GM18511 (cell line): ENCODE measurements around the gene ITGB5.
"Not testable (repeated sequence)": the region's sequence is repeated elsewhere in the genome, so short reads cannot be mapped to it uniquely, and the experiment has no call there.

ENCODE experiments used
- ATAC-seq: cut with Tn5 transposase; IDR thresholded peaks from one replicate; pipeline ENCODE4 v1.9.1; 2021; ENCODE audit warnings: mild to moderate bottlenecking, moderate library complexity; ENCODE audit not compliant: unreplicated experiment

The ITGB5 gene

DNA sequence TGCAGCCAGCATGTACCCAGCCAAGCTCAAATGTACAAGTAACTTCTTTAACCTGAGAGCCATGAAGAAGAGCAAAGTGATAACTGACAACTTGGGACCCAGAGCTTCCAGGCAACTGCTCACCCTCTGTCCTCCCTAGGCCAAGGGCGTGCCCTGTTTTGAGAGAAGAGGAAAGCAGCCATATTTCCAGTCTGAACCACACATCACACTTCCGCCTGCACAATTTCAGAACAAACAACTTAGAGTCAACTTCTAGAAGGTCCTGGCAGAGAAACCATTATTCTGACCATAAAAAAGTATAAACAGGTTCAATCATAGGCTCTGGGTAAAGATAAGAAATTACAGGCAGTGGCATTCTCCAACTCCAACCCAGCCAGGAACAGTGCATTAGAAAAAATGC lies 50.1 kb downstream of the ITGB5 start:
- ATAC-seq, result no peak

- ATAC-seq, result no peak
Observed at GRCh38 chr3:124836448-124836847, 50.7 kb downstream of the ITGB5 start.

DNA sequence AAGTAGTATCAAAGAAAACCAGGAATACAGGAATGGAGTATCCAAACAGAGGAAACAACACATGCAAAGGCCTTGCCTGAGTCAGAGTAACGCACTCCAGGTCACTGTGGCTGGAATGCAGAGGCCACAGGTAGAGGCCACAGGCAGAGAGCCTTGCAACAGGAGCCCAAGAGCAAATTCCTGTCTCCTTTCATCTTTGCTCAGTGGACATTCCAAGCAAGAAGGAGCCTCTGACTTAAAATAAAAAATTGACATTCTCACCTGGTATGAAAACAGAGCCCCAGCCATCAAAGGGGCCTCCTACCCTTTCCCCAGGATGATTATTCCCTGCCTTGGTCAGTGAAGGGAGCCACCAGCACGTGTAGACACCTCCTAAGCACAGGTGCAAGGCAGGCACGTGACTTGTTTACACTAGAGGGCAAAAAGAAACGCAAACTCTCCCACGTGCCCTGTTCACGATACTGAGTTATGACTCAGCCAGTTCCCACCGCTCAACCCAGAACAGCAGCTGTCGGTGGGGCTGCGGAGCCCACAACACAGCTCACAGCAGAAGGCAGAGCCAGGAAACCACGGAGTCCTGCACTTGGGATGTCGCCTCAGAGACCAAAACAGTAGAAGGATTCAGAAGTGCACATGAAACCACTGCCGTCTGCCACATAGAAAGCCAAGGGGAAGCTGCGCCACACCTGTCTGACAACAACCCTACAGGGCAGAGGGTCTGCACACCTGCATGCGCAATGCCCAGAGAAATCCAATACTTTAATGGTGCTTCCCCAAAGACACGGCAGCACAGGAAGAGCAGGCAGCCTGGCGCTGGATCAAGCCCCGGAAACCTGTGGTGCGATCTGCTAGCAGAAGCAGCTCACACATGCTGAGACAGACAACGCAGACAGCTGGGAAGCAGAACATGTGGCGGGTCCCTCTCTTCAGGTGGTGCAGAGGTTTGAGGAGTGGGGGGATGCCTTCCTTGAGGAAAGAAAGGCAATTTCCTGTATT lies 52.1 kb downstream of the ITGB5 start:
- peak; percentile 94 for ATAC-seq

- no peak for ATAC-seq
Observed at GRCh38 chr3:124833710-124834332, 53.3 kb downstream of the ITGB5 start.

DNA sequence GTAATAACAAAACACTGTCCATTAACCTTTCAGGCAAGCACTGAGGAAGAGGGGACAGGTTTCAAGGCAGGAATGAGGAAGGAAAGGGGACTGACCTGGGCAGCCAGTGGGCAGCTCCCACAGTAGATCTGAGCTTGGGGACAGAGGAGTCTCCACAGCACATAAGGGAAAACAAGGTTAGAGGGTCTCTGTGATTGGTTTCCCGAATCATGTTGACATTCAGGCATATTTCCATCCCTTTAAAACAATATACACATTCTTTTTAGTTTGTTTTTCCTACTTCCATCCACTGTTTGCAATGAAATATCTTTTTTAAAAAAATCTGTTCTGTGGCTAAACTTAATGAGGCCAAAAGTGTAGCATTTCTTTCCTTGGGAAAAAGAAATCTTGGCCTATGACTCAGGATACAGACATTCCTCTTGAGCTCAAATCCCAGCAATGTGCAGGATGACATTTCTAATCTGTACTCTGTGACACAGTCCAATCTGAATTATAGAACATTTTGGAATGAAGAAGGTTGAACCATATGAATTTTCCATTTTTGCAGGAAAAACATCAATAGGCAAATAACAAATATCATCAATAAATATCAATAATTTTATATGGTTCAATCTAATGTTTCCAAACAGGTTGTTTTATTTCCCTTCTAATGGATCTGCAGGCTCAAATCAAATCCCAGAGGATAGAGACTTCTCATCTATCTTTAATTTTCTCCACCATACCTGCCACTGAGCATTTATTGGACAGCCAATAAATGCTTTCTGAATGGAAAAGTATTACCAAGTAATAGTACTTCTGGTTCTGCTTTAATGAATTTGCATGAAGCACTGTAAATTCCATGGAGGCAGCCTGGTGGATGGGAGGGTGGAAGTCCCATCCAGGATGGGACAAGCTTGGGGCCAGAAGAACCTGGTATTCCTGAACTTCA lies 54.1 kb downstream of the ITGB5 start:
- ATAC-seq, result no peak

- no peak for ATAC-seq
Observed at GRCh38 chr3:124831628-124832199, 55.5 kb downstream of the ITGB5 start.

DNA sequence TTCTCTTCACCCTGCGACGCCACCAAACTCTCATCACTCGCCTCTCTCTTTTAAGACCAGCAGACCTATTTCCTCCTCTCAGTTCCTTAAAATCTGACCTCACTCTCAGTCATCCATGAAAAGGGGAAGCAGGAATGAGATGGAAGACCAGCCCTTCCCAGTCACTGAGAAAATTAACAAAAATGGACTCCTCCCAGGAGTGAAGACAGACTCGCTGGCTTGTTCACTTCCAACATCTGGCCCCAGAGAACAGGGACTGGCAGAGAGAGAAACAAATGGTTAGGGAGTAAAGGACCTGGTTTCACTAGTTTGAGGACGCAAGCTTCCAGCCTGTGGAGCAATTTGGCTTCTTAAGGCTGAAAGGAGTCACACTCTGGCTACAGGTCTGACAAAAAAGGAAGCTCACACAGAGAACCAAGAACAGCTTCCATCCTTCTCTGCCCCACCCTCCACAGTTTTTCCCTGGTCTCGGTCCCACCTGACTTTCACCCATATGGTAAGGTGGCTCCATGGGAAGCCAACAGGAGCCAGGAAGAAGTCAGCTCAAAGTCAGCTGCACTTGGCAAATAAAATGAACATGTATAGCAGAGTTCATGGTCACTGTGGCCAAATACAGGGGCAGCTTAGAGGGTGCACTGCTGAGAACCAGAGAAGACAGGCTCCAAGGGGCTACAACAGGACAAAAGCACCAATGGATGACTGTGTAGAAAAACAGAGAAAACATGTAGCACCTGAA lies 57.2 kb downstream of the ITGB5 start:
- ATAC-seq, result no peak

- ATAC-seq, result no peak
Observed at GRCh38 chr3:124829178-124829818, 57.9 kb downstream of the ITGB5 start.

DNA sequence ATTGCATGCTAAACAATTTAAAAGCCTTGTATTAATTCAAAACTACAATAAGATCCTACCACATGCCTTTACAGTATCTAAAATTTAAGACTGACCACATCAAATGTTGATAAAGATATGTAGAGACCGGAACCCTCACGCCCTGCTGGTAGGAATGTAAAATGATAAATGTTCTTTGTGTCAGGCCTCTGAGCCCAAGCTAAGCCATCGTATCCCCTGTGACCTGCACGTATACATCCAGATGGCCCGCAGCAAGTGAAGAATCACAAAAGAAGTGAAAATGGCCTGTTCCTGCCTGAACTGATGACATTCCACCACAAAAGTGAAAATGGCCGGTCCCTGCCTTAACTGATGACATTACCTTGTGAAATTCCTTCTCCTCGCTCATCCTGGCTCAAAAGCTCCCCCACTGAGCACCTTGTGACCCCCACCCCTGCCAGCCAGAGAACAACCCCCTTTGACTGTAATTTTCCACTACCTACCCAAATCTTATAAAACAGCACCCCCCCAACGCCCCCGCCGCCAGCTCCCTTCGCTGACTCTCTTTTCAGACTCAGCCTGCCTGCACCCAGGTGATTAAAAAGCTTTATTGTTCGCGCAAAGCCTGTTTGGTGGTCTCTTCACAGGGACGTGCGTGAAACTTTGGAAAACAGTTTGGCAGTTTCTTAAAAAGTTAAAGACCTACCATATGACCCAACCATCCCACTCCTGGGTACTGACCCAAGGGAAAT lies 59.5 kb downstream of the ITGB5 start:
- ATAC-seq, result not testable (repeated sequence)

DNA sequence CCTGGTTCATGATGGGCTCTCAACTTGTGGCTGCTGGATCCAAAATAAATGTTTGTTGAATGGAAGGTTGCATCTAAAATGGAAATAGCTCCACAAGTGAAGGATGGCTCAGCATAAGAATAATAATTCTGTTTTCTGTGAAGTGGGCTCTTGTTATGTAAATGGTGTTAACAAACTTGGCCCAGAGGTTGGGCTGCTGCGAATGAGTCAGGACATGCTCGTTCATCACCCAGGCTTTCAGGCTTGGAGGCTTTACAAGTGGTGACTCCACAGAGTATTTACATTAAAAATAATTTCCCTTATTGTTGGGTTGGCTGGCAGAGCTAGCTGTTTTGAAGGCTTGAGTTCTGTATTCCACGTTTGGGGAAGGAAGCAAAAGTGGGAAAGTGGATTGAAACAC lies 60.5 kb downstream of the ITGB5 start:
- ATAC-seq, result no peak

DNA sequence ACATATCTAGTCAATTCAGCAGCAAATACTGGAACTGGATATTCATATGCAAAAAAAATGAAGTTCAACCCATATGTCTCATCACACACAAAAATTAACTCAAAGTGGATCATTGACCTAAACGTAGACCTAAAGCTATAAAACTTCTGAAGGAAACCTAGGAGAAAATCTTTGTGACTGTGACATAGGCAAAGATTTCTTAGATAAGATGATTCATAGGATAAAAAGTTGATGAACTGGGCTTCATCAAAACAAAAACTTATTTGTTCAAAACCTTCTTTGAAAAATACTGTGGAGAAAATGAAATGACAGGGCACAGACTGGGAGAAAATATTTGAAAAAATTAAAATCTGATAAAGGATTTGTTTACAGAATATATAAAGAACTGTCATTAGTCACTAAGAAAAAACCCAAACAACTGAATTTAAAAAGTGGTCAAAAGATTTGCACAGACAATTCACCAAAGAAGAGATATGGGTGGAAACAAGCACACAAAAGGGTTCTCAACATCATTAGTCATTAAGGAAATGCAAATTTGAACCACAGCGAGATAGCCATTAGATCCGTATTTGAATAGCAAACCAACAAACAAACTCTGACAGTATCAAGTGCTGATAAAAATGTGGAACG lies 62.8 kb downstream of the ITGB5 start:
- no peak for ATAC-seq

DNA sequence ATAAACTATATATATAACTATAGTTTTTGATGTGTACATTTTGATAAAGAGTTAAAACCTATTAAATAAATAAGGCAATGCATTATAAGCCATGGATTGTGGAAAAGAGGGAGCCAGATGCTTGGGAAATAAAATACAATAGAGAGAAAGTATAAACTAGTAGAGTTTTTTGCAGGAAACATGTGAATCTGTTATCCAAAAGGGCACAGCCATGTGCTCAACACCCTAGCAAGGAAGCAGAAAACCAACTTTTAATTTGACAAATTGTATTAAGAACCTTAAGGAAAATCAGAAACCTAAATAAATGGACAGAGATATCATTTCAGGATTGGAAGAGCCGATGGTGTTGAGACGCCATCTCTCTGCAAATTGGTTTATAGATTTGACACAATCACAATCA lies 63.5 kb downstream of the ITGB5 start:
- ATAC-seq, result no peak

- no peak for ATAC-seq
Observed at GRCh38 chr3:124823206-124823605, 64.0 kb downstream of the ITGB5 start.

DNA sequence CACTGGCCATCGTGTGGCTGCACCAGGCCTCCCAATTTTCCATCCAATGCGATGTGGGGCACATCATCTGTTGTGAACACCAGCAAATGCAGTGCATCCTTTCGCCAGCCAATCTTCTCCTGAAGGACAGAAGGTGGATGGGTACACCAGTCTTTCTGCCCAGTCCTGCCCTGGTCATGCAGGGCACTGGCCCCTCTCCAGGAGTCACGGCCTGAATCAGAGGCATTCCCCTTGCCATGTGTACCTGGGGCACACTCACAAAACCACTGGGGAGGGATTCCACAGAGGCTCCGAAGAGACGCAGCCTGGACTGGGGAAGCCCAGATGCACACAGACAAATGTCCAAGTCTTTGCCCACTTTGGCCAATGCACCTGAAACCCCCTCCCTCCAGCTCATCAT lies 65.8 kb downstream of the ITGB5 start:
- no peak for ATAC-seq

DNA sequence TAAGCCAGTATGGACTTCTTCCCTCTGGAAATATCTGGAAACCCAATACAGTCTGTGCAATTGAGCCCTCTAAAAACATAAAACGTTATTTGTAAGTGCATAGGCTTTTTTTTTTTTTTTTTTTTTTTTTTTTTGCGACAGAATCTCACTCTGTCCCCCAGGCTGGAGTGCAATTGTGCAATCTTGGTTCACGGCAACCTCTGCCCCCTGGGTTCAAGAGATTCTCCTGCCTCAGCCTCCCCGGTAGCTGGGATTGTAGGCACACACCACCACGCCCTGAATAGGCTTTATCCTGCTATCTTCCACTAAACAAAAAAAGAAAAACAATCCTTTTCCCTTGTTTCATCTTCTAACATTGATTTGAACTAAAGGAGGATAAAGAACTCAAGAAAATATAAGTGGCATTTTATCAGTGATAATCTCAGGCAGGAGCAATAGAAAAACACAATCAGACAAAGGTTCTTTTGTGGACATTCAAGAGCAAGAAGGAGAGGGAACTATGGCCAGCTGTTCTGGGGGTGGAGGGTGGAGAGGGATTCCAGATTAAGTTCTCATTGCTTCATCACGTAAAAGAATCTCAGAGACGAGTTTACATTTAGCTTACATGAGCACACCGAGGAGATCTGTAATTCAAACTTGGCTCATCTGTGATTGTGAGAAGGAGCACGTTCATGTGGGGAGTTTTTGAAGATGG lies 68.6 kb downstream of the ITGB5 start:
- no peak for ATAC-seq

DNA sequence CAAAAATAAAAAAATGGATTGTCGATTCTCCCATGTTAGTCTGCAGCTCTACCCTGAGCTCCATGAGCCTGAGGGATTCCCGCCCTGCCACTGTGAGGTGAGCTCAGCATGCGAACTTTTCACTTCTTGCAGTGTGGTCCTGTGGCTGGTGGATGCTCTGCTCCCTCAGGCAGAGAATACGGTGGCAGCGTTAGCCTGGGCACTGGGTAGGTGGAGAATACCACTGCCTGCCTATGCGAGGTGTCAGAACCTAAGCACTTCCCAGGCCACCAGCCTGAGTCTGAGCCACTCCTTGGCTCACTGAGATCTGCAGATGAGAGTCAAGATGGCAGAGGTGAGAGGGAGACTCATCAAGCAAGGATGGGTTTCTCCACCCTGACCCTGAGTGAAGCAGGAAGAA lies 70.1 kb downstream of the ITGB5 start:
- no peak for ATAC-seq

DNA sequence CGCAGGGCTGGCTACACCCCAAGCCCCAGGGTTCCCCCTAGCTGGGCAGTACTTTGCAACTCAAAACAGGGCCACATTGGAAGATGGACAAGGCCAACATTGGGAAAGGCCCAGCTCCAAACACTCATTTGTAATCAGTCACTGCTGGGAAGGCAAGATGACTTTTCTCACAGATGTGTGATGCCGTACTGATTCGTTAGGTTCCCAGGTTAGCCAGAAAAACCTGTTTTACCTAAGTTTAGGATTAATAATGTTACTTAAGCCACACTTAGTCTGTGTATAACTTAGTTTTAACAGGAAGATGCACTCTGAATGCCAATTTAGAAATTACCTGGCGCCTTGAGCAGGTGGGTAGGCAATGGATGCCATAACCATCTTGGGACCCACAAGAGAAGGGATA lies 71.0 kb downstream of the ITGB5 start:
- no peak for ATAC-seq

- ATAC-seq, result no peak
Observed at GRCh38 chr3:124815781-124816180, 71.4 kb downstream of the ITGB5 start.
